Right forelimb (tissue), 1 donor: ENCODE measurements around the gene PCED1B.
"Not testable (repeated sequence)": the region's sequence is repeated elsewhere in the genome, so short reads cannot be mapped to it uniquely, and the experiment has no call there.

ENCODE experiments used
- DNase-seq: peaks from one replicate; pipeline ENCODE4 v3.0.0-alpha.2; 2018

PCED1B gene

GRCh38 chr12:47095446-47096236 lies 16.2 kb downstream of the PCED1B start:
- no peak for DNase-seq

- DNase-seq = no peak
These were observed 18.0 kb downstream of the PCED1B start for GRCh38 chr12:47097276-47097896.

DNA sequence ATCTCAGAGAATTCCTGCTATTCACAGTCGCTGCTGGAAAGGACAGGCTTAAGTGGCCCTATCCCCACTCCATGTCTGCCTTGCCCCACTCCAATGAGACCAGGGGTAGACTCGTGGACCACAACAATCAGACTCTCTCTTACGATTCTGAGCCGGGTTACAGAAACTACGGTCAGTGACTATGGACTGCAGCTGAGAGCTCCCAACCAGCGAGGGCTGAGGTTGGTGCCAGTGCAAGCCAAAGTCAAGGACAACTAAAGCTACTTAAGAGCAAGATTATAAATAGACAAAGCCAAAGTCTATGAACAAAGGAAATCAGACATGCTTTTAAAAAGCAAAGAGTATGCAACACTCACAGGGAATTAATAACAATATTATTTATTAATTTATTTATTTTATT lies 18.7 kb downstream of the PCED1B start:
- DNase-seq = no peak

GRCh38 chr12:47099610-47100009 lies 20.2 kb downstream of the PCED1B start:
- no peak for DNase-seq

DNA sequence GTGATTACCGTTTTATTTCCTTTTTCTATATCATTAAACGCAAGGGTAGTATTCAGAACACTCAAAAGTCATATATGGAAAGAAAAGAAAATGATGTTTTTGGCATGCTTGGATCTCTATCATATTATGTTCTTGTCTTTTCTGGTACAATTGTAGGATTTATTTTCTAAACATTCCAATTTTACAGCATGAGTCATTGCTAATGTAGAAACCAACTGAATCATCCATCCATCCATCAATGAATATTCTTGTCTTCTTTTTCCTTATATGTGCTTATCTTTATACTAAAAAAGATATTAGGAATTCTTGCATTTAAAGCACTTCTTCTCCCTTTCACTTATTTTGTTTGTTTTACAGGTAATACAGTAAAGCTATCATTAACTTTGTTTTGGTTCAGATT lies 20.7 kb downstream of the PCED1B start:
- no peak for DNase-seq

DNA sequence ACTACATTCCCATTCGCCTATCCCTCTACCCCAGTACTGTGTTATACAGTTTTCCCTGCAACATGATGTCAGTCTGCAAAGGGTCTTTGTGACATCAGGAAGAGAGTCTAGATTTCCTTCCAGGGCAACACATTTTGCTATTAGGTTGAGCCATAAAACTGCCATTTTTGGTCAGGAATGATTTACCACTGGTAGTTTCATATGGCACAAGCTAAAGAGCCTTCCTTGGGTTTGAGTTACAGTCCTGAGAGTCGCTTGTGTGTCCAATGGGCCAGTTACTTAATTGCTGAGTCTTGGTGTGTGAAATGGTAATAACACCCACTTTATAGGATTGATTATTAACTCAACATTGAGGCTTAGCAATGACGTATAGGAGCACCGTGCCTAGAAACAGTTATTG lies 23.0 kb downstream of the PCED1B start:
- no peak for DNase-seq

GRCh38 chr12:47102845-47103651 lies 23.6 kb downstream of the PCED1B start:
- DNase-seq = no peak

GRCh38 chr12:47105914-47106674 lies 26.7 kb downstream of the PCED1B start:
- DNase-seq = no peak

DNA sequence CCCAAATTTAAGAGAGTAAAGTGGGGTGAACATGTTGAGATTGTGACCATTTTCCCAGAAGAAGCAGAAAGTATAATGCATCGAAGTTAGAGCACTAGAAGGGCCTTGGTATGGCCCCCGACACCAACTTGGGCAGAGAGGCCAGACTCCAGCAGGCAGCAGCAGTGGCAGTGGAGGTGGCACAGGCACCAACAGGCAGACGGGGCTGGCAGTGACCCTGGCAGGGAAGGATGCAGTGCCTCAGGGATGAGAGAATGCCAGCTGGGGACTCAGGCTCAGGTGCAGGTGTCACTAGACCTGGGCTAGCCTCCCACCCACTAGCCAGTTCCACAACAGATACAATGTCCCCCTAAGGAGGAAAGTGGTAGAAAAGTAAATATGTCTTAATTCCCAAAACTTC lies 28.0 kb downstream of the PCED1B start:
- no peak for DNase-seq

- DNase-seq = no peak
These were observed 28.5 kb downstream of the PCED1B start for GRCh38 chr12:47107926-47108325.

GRCh38 chr12:47110011-47110541 lies 30.7 kb downstream of the PCED1B start:
- DNase-seq = no peak

GRCh38 chr12:47110718-47111391 lies 31.4 kb downstream of the PCED1B start:
- no peak for DNase-seq

DNA sequence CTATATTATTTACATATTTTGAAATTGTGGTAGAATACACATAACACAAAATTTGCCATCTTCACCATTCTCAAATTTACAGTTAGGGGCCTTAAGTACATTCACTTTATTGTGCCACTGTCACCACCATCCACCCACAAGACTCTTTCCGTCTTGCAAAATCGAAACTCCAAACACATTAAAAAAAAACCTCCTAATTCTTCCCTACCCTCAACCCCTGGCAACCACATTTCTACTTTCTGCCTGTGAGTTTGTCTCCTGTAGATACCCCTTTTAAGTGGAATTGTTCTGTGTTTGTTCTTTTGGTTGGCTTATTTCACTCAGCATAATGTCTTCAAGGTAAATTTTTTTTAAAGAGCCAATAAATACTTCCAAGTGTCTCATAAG lies 32.0 kb downstream of the PCED1B start:
- DNase-seq = no peak

DNA sequence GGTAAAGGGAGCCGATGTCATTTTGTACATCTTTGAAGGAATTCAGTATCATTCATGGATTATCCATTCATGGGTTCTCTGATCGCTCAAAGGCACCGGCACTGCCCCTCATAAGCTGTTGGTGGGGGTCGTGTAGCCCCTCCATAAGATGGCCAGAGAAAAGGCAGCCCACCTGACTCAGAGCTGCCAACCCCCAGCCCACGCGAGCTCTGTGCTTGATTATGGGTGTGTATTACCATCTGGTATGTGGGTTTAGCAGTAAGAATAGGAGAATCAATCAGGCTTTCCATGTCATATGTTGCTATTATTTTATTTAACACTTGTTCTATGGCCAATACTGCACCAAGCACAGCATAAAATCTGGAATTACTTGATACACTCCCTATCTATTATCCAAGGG lies 32.4 kb downstream of the PCED1B start:
- no peak for DNase-seq

DNA sequence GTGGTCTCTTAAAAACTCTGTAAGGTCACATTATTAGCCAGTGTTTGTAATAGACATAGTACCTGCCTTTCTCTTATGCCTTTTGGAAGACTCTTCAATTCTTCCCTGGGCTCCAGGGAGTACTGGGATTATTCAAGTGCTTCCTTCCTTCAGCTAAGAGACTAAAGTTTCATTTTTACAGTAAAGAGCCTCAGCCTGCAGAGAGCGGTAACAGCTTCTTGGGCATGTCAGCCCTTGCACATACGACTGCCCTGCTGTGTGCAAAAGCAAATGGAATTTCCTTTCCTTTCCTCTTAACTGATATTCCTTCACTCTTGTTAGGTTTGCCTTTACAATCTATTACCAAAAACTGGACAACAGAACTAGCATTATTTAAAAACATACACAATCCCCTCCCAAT lies 33.3 kb downstream of the PCED1B start:
- DNase-seq = no peak

DNA sequence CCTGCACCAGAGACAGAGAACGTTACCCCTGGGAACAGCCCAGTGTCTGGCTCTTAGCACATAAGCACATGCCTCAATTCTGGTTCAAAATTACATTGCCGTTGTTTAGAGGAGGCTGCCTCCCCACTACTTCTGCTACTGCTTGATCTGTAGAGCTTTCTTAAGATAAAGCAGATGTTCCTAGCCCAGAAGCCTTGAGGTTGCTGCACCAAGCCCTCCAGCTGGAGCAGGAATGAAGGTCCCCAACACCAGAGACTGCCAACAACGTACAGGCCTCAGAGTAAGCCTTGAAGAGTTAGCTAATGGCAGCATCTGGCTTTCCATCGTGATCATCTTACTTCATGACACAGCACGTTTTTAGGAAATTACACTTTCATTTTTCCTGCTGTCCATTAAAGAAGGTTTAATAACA lies 35.1 kb downstream of the PCED1B start:
- DNase-seq = no peak

DNA sequence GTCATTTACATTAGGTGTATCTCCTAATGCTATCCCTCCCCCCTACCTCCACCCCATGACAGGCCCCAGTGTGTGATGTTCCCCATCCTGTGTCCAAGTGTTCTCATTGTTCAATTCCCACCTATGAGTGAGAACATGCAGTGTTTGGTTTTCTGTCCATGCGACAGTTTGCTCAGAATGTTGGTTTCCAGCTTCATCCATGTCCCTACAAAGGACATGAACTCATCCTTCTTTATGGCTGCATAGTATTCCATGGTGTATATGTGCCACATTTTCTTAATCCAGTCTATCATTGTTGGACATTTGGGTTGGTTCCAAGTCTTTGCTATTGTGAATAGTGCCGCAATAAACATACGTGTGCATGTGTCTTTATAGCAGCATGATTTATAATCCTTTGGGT lies 37.9 kb downstream of the PCED1B start:
- not testable (repeated sequence) for DNase-seq

DNA sequence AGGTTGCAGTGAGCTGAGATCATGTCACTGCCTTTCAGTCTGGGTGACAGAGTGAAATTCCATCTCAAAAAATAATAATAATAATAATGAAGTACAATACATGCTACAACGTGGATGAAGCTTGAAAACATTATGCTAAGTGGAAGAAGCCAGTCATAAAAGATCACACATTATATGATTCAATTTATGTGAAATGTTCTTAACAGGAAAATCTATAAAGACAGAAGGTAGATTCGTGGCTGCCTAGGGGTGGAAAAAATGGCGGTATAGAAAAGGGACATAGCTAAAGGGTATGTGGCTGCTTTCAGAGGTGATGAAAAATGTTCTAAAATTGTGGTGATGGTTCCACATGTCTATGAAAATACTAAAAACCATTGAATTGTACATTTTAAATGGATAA lies 41.3 kb downstream of the PCED1B start:
- no peak for DNase-seq

DNA sequence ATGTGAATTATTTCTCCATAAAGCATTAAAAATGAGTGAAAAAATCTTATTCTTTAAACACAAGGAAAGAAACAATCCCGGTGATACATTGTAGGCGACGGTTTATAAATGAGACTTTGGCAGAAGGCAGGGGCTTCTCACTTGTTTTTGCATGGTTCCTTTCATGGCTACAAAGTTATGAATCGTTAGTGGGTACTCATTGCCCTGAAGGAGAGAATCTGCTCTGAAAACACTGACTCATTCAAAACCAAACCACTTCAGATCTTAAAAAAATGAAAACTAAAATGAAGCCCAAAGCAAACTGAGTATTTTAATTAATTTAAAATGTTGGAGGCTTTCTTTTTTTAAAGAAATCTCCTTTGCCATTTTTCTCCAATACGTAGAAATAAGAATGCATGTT lies 41.7 kb downstream of the PCED1B start:
- DNase-seq = no peak

- DNase-seq = no peak
These were observed 43.2 kb downstream of the PCED1B start for GRCh38 chr12:47122602-47123001.

GRCh38 chr12:47123730-47124129 lies 44.3 kb downstream of the PCED1B start:
- no peak for DNase-seq

- DNase-seq = no peak
These were observed 45.0 kb downstream of the PCED1B start for GRCh38 chr12:47124451-47124850.
